GM12874 (cell line): Measurements from ENCODE around the gene ADGRD2.

Source experiments
- CTCF ChIP-seq: IDR thresholded peaks from 2 replicates; pipeline ENCODE4 v1.5.1; 2011; ENCODE audit warnings: low read depth, mild to moderate bottlenecking, control low read depth, low read length, moderate library complexity; ENCODE audit not compliant: insufficient read depth

Gene ADGRD2

GRCh38 chr9:124512806-124513204 lies 62.6 kb downstream of the ADGRD2 start:
- TF ChIP-seq CTCF: no peak

GRCh38 chr9:124513376-124513994 lies 63.2 kb downstream of the ADGRD2 start:
- no peak for TF ChIP-seq CTCF

DNA sequence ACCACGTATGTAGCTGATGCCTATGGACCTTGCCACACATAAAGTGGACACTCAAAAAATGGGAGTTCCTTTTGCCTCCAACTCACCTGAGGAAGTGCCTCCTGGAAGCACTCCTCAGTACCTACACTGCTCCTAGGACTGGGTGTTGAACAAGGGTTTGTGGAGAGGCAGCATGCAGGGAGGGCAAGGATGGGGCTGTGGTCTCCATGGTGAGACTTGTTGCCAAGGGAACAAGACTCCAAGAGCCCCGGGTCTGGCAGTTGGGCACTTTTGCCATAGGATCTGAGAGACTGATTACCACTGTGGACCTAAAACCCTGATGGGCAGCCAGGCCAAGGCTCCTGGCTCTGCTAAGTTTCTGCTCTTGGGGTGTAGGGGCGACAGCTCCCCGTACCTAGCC lies 63.9 kb downstream of the ADGRD2 start:
- no peak for TF ChIP-seq CTCF

DNA sequence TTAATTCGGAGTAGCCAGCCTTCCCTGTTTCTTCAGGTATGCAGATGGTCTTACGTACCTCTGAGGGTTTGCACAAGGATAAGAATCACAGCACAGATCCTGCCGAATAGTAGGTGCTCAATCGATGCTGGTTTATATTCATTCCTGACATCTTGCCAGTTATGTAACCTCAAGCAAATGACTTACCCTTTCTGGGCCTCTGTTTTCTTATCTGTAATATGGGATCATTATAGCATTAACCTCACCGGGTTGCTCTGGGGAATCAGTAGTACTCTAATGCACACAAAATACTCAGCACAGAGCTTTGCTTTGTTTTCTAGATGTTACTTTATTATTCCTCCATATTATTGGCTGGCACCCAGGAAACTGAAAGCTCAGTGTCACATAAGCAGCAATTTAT lies 64.6 kb downstream of the ADGRD2 start:
- TF ChIP-seq CTCF: no peak

GRCh38 chr9:124517600-124517999 lies 67.3 kb downstream of the ADGRD2 start:
- no peak for TF ChIP-seq CTCF

DNA sequence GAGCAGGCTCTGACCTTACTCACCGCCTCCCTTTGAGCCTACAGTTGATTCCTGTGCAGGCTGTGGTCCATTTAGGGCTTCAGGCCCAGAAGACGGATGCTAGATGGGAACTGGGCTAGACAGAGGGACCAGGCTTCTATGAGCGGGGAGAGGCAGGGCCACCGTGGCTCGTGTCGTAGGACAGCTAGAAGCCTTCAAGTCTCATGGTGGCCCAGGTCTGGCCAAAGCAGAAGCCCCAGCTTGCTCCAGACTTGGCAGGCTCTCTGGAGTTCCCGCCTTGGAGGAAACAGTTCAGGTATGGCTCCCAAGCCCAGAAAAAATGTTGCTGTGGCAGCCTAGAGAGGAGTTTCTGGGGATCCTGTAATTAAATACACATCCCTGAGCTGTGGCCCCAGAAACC lies 67.9 kb downstream of the ADGRD2 start:
- no peak for TF ChIP-seq CTCF

- no peak for TF ChIP-seq CTCF
These were observed 70.0 kb downstream of the ADGRD2 start for GRCh38 chr9:124520206-124520596.
